Neutrophil (primary cell): ENCODE results near the gene AP2B1.
"Not testable (repeated sequence)": the region's sequence is repeated elsewhere in the genome, so short reads cannot be mapped to it uniquely, and the experiment has no call there.

Source experiments
- H3K27ac ChIP-seq: fragments of 200-600 bp; sonication (generic); 2 replicates; pipeline ENCODE4 v1.5.1; 2016; ENCODE audit warnings: mild to moderate bottlenecking, moderate library complexity
- H3K27me3 ChIP-seq: fragments of 200-600 bp; sonication (generic); 2 replicates; pipeline ENCODE4 v1.6.0; 2016; ENCODE audit warnings: mild to moderate bottlenecking
- H3K36me3 ChIP-seq: fragments of 200-600 bp; sonication (generic); 2 replicates; pipeline ENCODE4 v1.5.1; 2017
- H3K4me1 ChIP-seq, 2 experiments: fragments of 200-600 bp in 1 of 2; sonication (generic) in 1 of 2; 1 replicate in 1 of 2; 2 replicates in 1 of 2; pipeline versions ENCODE4 v1.5.1 to v1.6.1; 2013 to 2016; ENCODE audit warnings: low read depth in 1 of 2, low read length in 1 of 2, mild to moderate bottlenecking in 1 of 2, moderate library complexity in 1 of 2; ENCODE audit not compliant: control insufficient read depth in 1 of 2, insufficient read depth in 1 of 2
- H3K4me3 ChIP-seq, 2 experiments: fragments of 200-600 bp in 1 of 2; sonication (generic) in 1 of 2; 1 replicate in 1 of 2; 2 replicates in 1 of 2; pipeline ENCODE4 v1.5.1; 2013 to 2016; ENCODE audit warnings: low read depth in 1 of 2, low read length in 1 of 2, mild to moderate bottlenecking in 1 of 2, moderate library complexity in 1 of 2
- H3K9me3 ChIP-seq: fragments of 200-600 bp; sonication (generic); 2 replicates; pipeline ENCODE4 v1.5.1; 2016
- CTCF ChIP-seq: fragments of 200-600 bp; sonication (generic); IDR thresholded peaks from 2 replicates; pipeline ENCODE4 v1.5.1; 2016; ENCODE audit warnings: antibody characterized with exemption

AP2B1 gene

DNA sequence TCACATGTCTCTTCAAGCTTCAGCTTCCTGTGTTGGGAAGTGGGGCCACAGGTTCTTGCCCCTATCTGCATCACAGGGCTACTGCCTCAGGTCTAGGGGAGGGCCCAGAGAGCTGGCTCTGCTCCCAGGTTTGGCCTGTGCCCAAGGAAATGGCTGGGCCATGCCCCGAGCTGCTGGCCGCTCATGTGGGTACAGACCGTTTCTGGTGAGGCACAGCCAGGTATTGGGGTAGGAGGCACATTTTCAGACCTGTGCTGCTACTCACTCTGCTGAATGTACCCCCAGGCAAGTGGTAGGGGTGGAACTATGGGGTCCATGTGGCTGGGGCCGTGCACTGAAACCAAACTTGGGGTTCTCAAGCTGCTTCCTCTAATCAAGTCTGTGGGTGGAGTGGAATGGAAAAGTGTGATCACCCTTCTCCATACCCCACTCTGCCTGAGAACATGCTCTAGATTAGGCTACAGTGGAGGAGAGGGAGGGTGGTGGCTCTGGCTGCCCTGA is 161.3 kb downstream of the AP2B1 start:
- no peaks in the 10 kb centered on the region for H3K4me1 ChIP-seq
- no peak overlapping the region for H3K27ac ChIP-seq
- TF ChIP-seq CTCF = no peak
- no peak overlapping the region for H3K4me3 ChIP-seq
- no peaks in the 10 kb centered on the region for H3K9me3 ChIP-seq
- H3K36me3 ChIP-seq = no peaks in the 10 kb centered on the region
- peaks cover 65% of the 10 kb centered on the region for H3K27me3 ChIP-seq

DNA sequence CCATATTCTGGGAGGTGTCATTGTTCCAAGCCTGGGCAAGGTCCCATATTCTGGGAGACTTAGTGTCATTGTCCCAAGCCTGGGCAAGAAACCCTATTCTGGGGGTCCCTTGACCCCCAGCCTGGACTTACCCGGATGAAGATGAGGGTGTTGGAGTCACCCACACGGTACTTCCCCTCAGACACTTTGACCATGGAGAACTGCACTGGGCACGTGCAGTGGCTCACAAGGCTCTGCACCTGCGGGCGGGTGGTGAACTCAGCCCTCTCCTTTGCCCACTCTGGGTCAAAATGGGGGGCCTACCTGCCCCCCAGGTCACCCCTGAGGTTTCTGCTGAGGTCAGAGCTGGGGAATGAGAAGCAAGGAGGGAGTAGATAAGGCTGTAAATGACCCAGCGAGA is 161.9 kb downstream of the AP2B1 start:
- Histone ChIP-seq H3K27ac (no peak overlapping the region), H3K27me3 (peaks cover 65% of the 10 kb centered on the region), H3K4me1 (no peaks in the 10 kb centered on the region), H3K36me3 (no peaks in the 10 kb centered on the region), H3K4me3 (no peak overlapping the region), H3K9me3 (no peaks in the 10 kb centered on the region)
- no peak for TF ChIP-seq CTCF

DNA sequence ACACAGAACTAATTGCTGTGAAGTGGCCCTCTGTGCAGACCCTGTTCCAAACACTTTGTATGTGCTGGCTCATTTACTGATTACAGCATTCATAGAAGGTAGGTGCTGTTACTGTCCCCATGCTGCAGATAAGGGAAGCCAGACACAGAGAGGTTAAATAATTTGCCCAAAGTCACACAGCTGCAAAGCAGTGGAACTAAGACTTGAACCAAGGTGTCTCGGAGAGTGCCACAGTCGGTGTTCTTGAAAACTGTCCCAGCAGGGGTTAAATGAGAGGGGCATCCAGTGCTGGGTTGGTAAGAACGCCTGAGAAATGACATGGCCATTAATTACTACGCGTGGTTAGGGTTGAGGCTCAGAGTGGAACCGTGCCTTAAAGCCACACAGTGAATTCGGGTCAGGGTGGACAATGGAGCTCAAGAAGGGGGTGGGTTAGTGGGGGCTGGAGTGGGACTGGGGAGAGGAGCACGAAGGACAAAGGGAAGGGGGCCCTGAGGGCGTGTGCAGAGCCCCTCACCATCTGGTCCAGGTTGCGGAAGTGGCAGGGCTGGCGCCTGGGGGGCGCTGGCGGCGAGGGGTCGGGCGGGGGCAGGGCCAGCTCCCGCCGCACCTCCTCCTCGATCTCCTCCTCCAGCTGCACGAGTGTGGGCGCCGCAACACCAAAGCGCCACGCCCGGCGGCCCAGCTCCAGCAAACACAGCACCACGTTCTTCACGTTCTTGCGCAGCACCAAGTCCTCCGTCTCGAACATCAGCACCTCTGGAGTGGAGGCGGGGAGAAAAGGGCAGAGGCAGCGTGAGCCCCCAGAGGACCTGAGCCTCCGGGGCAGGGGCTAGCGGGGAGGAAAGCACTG is 162.7 kb downstream of the AP2B1 start:
- Histone ChIP-seq H3K36me3 (no peaks in the 10 kb centered on the region), H3K9me3 (no peaks in the 10 kb centered on the region), H3K27me3 (peaks cover 67% of the 10 kb centered on the region), H3K4me3 (no peak overlapping the region), H3K4me1 (no peaks in the 10 kb centered on the region), H3K27ac (no peak overlapping the region)
- no peak for TF ChIP-seq CTCF

DNA sequence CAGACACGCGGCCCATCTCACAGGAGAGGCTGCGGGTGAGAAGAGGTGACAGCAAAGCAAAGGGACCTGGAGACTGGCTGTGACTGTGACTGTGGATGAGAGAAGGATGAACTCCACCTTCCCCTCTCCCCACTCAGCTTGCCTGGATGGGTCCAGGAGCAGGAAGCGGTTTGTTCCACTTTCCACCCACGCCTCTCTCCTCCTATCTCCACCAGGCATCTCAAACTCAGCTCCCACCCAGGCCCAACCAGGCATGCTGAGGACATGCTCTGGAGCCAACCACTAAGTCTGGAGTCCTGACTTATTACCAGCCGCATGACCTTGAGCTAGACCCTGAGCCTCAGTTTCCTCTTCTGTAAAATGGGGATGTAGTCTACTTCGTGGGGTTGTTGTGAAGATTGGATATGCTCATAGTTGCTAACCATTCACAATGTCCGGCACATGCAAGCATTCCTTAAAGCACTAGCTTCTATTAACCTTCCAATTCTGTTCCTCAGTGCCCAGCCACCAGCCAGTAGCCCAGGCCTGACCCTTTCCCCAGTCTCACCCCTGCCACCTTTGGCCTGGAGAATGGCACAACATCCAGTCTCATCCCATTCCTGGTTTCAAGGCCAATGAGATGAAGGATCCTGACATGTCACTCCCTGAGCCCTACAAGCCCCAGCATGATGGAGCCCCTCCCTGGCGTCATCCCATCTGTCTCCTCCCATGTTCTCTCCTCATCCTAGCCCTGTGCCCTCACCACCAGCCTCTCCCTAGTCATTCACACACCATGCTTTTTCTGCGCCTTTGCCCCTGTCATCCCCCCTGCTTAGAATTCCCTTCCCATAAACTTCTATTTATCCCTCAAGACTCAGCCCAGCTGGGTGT is 163.6 kb downstream of the AP2B1 start:
- H3K27me3 ChIP-seq = peaks cover 67% of the 10 kb centered on the region
- no peak for TF ChIP-seq CTCF
- no peaks in the 10 kb centered on the region for H3K36me3 ChIP-seq
- no peak overlapping the region for H3K4me3 ChIP-seq
- H3K4me1 ChIP-seq = no peaks in the 10 kb centered on the region
- H3K9me3 ChIP-seq = no peaks in the 10 kb centered on the region
- H3K27ac ChIP-seq = no peak overlapping the region

- peaks cover 67% of the 10 kb centered on the region for H3K27me3 ChIP-seq
- not testable (repeated sequence) for H3K36me3 ChIP-seq, H3K4me3 ChIP-seq, H3K9me3 ChIP-seq, H3K27ac ChIP-seq, H3K4me1 ChIP-seq
These were observed 164.4 kb downstream of the AP2B1 start for GRCh38 chr17:35751541-35751940.

GRCh38 chr17:35752471-35752870 is 165.3 kb downstream of the AP2B1 start:
- no peak overlapping the region for H3K27ac ChIP-seq
- H3K9me3 ChIP-seq = no peaks in the 10 kb centered on the region
- no peak for TF ChIP-seq CTCF
- H3K27me3 ChIP-seq = peaks cover 67% of the 10 kb centered on the region
- H3K4me3 ChIP-seq = no peak overlapping the region
- no peaks in the 10 kb centered on the region for H3K36me3 ChIP-seq
- H3K4me1 ChIP-seq = no peaks in the 10 kb centered on the region
